Effector memory CD4-positive, alpha-beta T cell (primary cell): ENCODE results near the gene CHSY1.
"Not testable (repeated sequence)": the region's sequence is repeated elsewhere in the genome, so short reads cannot be mapped to it uniquely, and the experiment has no call there.

Source experiments
- DNase-seq, 3 donors: peaks; one replicate each; pipeline ENCODE4 v3.0.0-alpha.2; 2020
- H3K27ac ChIP-seq: 2 replicates; pipeline ENCODE4 v1.7.0; 2013; ENCODE audit warnings: mild to moderate bottlenecking, low read length, moderate library complexity; ENCODE audit not compliant: insufficient read depth, poor library complexity, severe bottlenecking
- H3K27me3 ChIP-seq: replicated peaks from 2 replicates; pipeline ENCODE4 v1.7.0; 2013; ENCODE audit warnings: mild to moderate bottlenecking, low read length; ENCODE audit not compliant: insufficient read depth, control insufficient read depth, poor library complexity, severe bottlenecking
- H3K36me3 ChIP-seq: 2 replicates; pipeline ENCODE4 v1.7.0; 2013; ENCODE audit warnings: mild to moderate bottlenecking, low read length, moderate library complexity; ENCODE audit not compliant: control insufficient read depth, insufficient read depth
- H3K4me1 ChIP-seq: 2 replicates; pipeline ENCODE4 v1.7.0; 2013; ENCODE audit warnings: low read length, mild to moderate bottlenecking; ENCODE audit not compliant: control insufficient read depth, insufficient read depth, poor library complexity, severe bottlenecking
- H3K4me3 ChIP-seq: 2 replicates; pipeline ENCODE4 v1.7.0; 2013; ENCODE audit warnings: low read length, low read depth, mild to moderate bottlenecking; ENCODE audit not compliant: insufficient read depth, poor library complexity, severe bottlenecking
- H3K9me3 ChIP-seq: 2 replicates; pipeline ENCODE4 v1.7.0; 2013; ENCODE audit warnings: mild to moderate bottlenecking, low read length, moderate library complexity; ENCODE audit not compliant: control insufficient read depth

CHSY1 gene

DNA sequence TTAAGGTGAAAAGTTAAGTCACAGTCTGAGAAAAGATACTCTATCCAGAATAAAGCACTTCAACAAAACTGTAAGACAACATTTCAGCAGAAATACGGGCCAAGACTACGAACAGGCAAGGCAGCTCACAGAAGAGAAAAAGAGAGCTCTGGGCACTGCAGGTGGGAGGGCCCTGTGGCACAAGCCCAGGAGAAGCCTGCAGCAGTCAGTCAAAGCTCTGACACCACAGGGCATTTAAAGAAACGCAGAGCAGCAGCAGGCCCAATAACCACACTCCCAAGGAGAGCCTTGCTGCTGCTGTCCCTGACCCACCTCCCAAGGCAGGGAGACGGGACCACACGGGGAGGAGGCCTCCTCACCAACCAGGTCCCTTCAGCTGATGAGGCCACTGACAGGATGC is 19.2 kb downstream of the CHSY1 start:
- no peak for DNase-seq
- no peaks in the 10 kb centered on the region for H3K9me3 ChIP-seq
- H3K36me3 ChIP-seq: peaks cover 3% of the 10 kb centered on the region
- H3K27ac ChIP-seq: no peak overlapping the region
- H3K4me3 ChIP-seq: no peak overlapping the region
- H3K27me3 ChIP-seq: no peaks in the 10 kb centered on the region
- H3K4me1 ChIP-seq: no peaks in the 10 kb centered on the region

DNA sequence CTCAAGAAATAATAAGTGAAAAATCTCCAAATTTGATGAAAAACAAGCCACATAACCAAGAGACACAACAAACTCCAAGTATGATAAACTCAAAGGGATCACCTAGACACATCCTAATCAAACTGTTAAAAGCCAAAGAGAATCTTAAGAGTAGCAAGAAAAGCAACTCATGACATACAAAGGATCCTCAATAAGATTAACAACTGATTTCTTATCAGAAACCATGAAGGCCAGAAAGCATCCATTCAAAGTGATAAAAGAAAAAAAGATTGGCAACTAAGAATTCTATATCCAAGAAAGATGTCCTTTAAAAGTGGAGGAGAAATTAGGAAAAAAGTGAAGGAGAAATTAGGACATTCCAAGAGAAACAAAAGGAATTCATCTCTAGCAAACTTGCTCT is 23.5 kb downstream of the CHSY1 start:
- Histone ChIP-seq H3K9me3 (no peaks in the 10 kb centered on the region), H3K4me1 (no peaks in the 10 kb centered on the region), H3K36me3 (peaks cover 3% of the 10 kb centered on the region), H3K27me3 (no peaks in the 10 kb centered on the region), H3K27ac (no peak overlapping the region), H3K4me3 (no peak overlapping the region)
- DNase-seq: no peak

DNA sequence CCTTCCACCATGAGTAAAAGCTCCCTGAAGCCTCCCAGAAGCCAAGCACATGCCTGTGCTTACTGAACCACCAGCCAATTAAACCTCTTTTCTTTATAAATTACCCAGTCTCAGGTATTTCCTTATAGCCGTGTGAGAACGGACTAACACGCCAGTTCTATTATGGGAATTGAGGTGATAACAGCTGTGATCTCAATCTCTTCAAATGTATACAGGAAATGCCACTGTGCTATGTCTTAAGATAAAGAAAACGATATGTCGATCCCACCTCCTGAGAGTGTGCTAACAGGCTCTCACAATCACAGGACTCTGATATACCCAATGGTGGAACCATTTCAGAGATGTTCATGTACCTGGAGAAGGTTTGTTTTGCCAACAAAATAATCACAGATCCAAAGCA is 26.2 kb downstream of the CHSY1 start:
- Histone ChIP-seq H3K27me3 (no peaks in the 10 kb centered on the region), H3K36me3 (no peaks in the 10 kb centered on the region), H3K4me1 (no peaks in the 10 kb centered on the region), H3K4me3 (no peak overlapping the region), H3K27ac (no peak overlapping the region), H3K9me3 (no peaks in the 10 kb centered on the region)
- DNase-seq: no peak

DNA sequence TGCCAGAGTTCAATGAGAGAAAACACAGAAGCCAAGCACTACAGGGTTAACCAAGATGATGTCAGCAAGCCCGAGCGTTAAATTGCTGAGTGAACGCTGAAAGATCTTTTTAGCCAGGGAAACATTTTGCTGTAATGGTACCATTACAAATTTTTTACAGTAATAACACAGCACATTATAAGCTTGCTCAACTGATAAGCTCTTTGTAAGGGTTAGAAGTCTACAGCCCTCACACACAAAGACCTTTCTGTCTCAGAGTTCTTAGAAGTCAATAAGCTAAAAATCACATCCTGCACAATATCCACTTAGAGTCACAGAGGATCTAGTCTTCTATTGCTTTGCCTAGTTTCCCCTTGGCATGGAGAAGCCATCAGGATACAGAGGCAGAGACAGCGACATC is 29.9 kb downstream of the CHSY1 start:
- no peaks in the 10 kb centered on the region for H3K27me3 ChIP-seq
- DNase-seq: no peak

DNA sequence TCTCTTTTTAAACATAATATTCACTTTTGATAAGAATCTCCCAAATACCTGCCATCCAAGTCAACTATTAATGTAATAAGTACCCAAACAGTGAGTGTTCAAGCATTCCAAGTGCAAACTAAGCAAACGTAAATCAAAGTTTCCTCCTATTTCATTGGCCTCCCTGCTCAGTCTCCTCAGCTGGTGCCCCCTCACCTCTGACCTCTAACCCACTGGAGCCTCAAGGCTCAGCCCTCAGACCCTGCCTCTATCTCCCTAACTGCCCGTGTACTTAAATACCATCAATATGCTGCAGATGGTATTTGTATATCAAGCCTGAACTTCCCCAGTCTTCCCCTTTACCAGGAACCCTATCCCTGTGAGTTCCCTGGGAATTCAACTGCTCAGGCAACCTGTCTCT is 31.8 kb downstream of the CHSY1 start:
- Histone ChIP-seq H3K27me3 (no peaks in the 10 kb centered on the region), H3K4me1 (no peaks in the 10 kb centered on the region), H3K36me3 (no peaks in the 10 kb centered on the region), H3K9me3 (no peaks in the 10 kb centered on the region), H3K4me3 (no peak overlapping the region), H3K27ac (no peak overlapping the region)
- DNase-seq: no peak

More for the DNA sequence above, 29.9 kb downstream of the CHSY1 start:
- H3K36me3 ChIP-seq: no peaks in the 10 kb centered on the region
- H3K9me3 ChIP-seq: no peaks in the 10 kb centered on the region
- no peaks in the 10 kb centered on the region for H3K4me1 ChIP-seq
- H3K4me3 ChIP-seq: no peak overlapping the region
- H3K27ac ChIP-seq: no peak overlapping the region

DNA sequence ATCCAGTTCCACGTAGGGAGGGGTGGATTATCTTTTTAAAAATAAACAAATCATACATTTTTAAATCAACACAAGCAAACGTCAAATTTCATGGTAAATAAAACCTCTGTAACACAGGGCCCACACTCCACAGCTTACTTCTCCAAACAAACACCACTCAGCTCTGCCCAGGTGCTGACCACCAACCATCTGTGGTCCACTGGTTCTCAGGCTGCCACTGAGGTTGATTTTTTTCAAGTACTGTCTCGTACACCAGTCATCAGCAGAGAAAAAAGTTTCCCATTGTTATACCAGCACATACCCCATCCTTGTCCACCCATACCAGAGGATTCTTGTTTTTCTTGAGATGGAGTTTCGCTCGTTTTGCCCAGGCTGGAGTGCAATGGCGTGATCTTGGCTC is 32.4 kb downstream of the CHSY1 start:
- no peaks in the 10 kb centered on the region for H3K9me3 ChIP-seq
- no peak overlapping the region for H3K27ac ChIP-seq
- DNase-seq: no peak
- no peaks in the 10 kb centered on the region for H3K27me3 ChIP-seq
- H3K4me3 ChIP-seq: no peak overlapping the region
- H3K4me1 ChIP-seq: no peaks in the 10 kb centered on the region
- no peaks in the 10 kb centered on the region for H3K36me3 ChIP-seq

DNA sequence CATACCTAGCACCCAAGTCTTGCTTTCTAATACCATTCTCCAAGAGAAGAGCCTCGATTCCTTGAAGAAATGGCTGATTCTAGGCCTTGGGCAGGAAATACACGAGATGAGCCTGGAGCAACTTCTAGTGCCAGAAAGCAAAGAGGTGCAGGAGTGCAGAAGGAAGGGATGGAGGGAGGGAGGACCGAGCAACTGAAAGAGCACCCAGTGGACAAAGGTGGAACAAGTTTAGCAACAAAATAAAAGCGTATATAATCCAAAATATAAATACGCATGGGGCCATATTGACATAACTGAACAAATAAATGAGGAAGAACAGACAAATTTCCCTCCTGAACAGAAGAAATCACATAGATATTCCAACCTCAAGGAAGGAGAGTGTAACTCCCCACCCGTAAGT is 34.4 kb downstream of the CHSY1 start:
- no peaks in the 10 kb centered on the region for H3K27me3 ChIP-seq
- H3K36me3 ChIP-seq: no peaks in the 10 kb centered on the region
- no peak overlapping the region for H3K27ac ChIP-seq
- no peak for DNase-seq
- no peak overlapping the region for H3K4me3 ChIP-seq
- no peaks in the 10 kb centered on the region for H3K9me3 ChIP-seq
- no peaks in the 10 kb centered on the region for H3K4me1 ChIP-seq

DNA sequence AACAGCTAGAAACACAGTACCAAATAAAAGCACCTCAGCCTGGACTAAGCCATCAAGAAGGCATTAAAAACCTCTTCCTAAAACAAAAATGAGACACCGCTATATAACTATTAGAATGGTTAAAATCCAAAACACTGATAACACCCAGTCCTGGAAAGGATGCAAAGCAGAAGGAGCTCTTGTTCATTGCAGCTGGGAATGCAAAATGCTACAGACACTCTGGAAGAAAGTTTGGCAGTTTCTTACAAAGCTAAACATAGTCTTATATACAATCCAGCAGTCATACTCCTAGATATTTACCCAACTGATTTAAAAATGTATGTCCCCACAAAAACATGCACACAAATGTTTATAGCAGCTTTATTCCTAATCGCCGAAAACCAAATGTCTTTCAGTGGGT is 35.7 kb downstream of the CHSY1 start:
- Histone ChIP-seq H3K27ac (no peak overlapping the region), H3K4me3 (no peak overlapping the region), H3K9me3 (no peaks in the 10 kb centered on the region), H3K27me3 (no peaks in the 10 kb centered on the region), H3K36me3 (no peaks in the 10 kb centered on the region), H3K4me1 (no peaks in the 10 kb centered on the region)
- DNase-seq: no peak

DNA sequence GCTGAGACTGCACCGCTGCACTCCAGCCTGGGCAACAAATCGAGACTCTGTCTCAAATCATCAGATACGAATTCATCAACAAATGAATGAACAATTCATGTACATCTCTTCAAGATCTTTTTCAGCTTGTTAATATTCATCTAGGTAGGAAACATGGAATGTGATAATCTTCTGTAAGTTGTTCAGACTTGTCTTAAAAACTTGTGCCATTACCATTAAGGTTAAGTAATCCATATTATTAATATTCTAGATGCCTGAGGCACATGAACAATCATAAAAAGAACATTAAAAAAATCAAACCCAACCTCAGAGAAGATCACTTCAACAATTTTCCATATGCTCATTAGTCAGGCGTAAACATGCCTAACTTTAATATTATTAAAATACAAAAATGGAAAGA is 36.2 kb downstream of the CHSY1 start:
- Histone ChIP-seq H3K4me1 (no peaks in the 10 kb centered on the region), H3K9me3 (no peaks in the 10 kb centered on the region), H3K27me3 (no peaks in the 10 kb centered on the region), H3K36me3 (no peaks in the 10 kb centered on the region), H3K27ac (no peak overlapping the region), H3K4me3 (no peak overlapping the region)
- DNase-seq: no peak

DNA sequence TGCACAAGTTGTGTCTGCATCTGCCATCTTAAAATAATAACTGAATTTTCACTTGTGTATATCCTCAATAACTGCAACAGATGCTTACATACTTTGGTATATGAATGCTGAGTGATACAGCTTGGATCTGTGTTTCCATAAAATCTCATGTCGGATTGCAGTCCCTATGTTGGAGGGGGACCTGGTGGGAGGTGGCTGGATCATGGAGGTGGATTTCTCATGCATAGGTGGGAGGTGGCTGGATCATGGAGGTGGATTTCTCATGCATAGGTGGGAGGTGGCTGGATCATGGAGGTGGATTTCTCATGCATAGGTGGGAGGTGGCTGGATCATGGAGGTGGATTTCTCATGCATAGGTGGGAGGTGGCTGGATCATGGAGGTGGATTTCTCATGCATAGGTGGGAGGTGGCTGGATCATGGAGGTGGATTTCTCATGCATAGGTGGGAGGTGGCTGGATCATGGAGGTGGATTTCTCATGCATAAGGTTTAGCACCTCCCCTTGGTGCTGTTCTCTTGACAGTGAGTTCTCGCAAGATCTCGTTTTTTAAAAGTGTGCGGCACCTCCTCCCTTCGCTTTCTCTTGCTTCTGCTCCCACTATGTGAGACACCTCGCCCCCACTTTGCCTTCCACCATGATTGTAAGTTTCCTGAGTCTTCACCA is 37.3 kb downstream of the CHSY1 start:
- not testable (repeated sequence) for H3K9me3 ChIP-seq, H3K27ac ChIP-seq, H3K36me3 ChIP-seq, H3K4me3 ChIP-seq, H3K4me1 ChIP-seq, DNase-seq, H3K27me3 ChIP-seq
